DND-41 (cell line): Measurements from ENCODE around the gene HARS2.

Source experiments
- ATAC-seq: fragments of 200-7000 bp; cut with Tn5 transposase; 3 replicates; pipeline ENCODE4 v1.9.1; 2021; ENCODE audit warnings: low read depth; ENCODE audit not compliant: insufficient read depth
- DNase-seq: peaks from one replicate; pipeline ENCODE4 v3.0.0-alpha.2; 2020
- H2AFZ ChIP-seq: 2 replicates; pipeline ENCODE4 v1.6.0; 2012; ENCODE audit warnings: low read depth, low read length
- H3K27ac ChIP-seq: 2 replicates; pipeline ENCODE4 v1.5.1; 2012; ENCODE audit warnings: low read length, inconsistent platforms
- H3K27me3 ChIP-seq: fragments of 200-600 bp; sonication (generic); 2 replicates; pipeline ENCODE4 v1.6.0; 2012; ENCODE audit warnings: low read length, mild to moderate bottlenecking, inconsistent platforms; ENCODE audit not compliant: insufficient read depth, poor library complexity
- H3K36me3 ChIP-seq: 2 replicates; pipeline ENCODE4 v1.5.1; 2012; ENCODE audit warnings: low read length, inconsistent platforms; ENCODE audit not compliant: insufficient read depth
- H3K4me1 ChIP-seq: 2 replicates; pipeline ENCODE4 v1.5.1; 2012; ENCODE audit warnings: mild to moderate bottlenecking, low read length; ENCODE audit not compliant: insufficient read depth
- H3K4me2 ChIP-seq: 2 replicates; pipeline ENCODE4 v1.6.0; 2012; ENCODE audit warnings: mild to moderate bottlenecking, moderate library complexity, low read length, inconsistent platforms; ENCODE audit not compliant: insufficient read depth
- H3K4me3 ChIP-seq, 2 experiments: fragments of 200-600 bp in 1 of 2; shearing (Covaris generic) in 1 of 2; 2 replicates each; pipeline ENCODE4 v1.5.1; 2012 to 2016; ENCODE audit warnings: inconsistent platforms in 2 of 2, low read length in 2 of 2, mild to moderate bottlenecking in 2 of 2, low read depth in 1 of 2, moderate library complexity in 1 of 2
- H3K79me2 ChIP-seq: 2 replicates; pipeline ENCODE4 v1.6.0; 2012; ENCODE audit warnings: low read length, inconsistent platforms; ENCODE audit not compliant: insufficient read depth
- H3K9ac ChIP-seq: 2 replicates; pipeline ENCODE4 v1.6.0; 2012; ENCODE audit warnings: low read depth, mild to moderate bottlenecking, inconsistent platforms, low read length, moderate library complexity
- H3K9me3 ChIP-seq: 2 replicates; pipeline ENCODE4 v1.5.1; 2012; ENCODE audit warnings: low read length, moderate library complexity, mild to moderate bottlenecking, inconsistent platforms; ENCODE audit not compliant: insufficient read depth, severe bottlenecking
- H4K20me1 ChIP-seq: 2 replicates; pipeline ENCODE4 v1.6.0; 2012; ENCODE audit warnings: low read length; ENCODE audit not compliant: insufficient read depth
- CTCF ChIP-seq: IDR thresholded peaks from 2 replicates; pipeline ENCODE4 v1.5.1; 2012; ENCODE audit warnings: borderline replicate concordance, low read length, moderate library complexity, mild to moderate bottlenecking; ENCODE audit not compliant: poor library complexity, severe bottlenecking; ENCODE audit errors: extremely low read depth
- EZH2 ChIP-seq: IDR thresholded peaks from 3 replicates; pipeline ENCODE4 v1.6.1; 2012; ENCODE audit warnings: borderline replicate concordance, low read depth, mild to moderate bottlenecking, moderate library complexity, low read length, inconsistent platforms; ENCODE audit not compliant: severe bottlenecking

The HARS2 gene

GRCh38 chr5:140674629-140675028 is 16.6 kb upstream of the HARS2 start:
- Histone ChIP-seq H3K79me2 (no peaks in the 10 kb centered on the region), H3K9me3 (no peaks in the 10 kb centered on the region), H2AFZ (no peak overlapping the region), H3K4me1 (no peaks in the 10 kb centered on the region), H3K4me3 (no peak overlapping the region), H3K9ac (no peak overlapping the region), H3K36me3 (peaks cover 88% of the 10 kb centered on the region), H3K4me2 (no peak overlapping the region), H3K27ac (no peak overlapping the region), H4K20me1 (0 out of 2 replicates have a peak, but pooled peaks cover 4% of the 10 kb centered on the region), H3K27me3 (no peaks in the 10 kb centered on the region)
- TF ChIP-seq EZH2 (no peak), CTCF (no peak)
- ATAC-seq (no peak), DNase-seq (no peak)

- TF ChIP-seq EZH2: no peak
- TF ChIP-seq CTCF: no peak
- Histone ChIP-seq H3K9me3 (no peaks in the 10 kb centered on the region), H3K4me1 (no peaks in the 10 kb centered on the region), H3K27me3 (no peaks in the 10 kb centered on the region), H2AFZ (no peak overlapping the region), H3K27ac (no peak overlapping the region), H4K20me1 (no peaks in the 10 kb centered on the region), H3K79me2 (no peaks in the 10 kb centered on the region), H3K9ac (no peak overlapping the region), H3K4me2 (no peak overlapping the region), H3K36me3 (peaks cover 79% of the 10 kb centered on the region), H3K4me3 (no peak overlapping the region)
- DNase-seq (no peak), ATAC-seq (no peak)
These were observed 13.3 kb upstream of the HARS2 start for GRCh38 chr5:140677947-140678346.

GRCh38 chr5:140678993-140679392 is 12.3 kb upstream of the HARS2 start:
- Histone ChIP-seq H3K4me1 (no peaks in the 10 kb centered on the region), H3K4me2 (no peak overlapping the region), H3K79me2 (no peaks in the 10 kb centered on the region), H3K27ac (no peak overlapping the region), H3K36me3 (peaks cover 76% of the 10 kb centered on the region), H4K20me1 (no peaks in the 10 kb centered on the region), H3K27me3 (no peaks in the 10 kb centered on the region), H3K4me3 (no peak overlapping the region), H3K9me3 (no peaks in the 10 kb centered on the region), H3K9ac (no peak overlapping the region), H2AFZ (no peak overlapping the region)
- ATAC-seq (no peak), DNase-seq (no peak)
- no peak for TF ChIP-seq CTCF
- TF ChIP-seq EZH2: no peak
